Activated T-cell treated with anti-CD3 and anti-CD28 coated beads, Interleukin-2, amount 50 U/mL, for 24 hours (primary cell): ENCODE results near the gene CHD9.
"Not testable (repeated sequence)": the region's sequence is repeated elsewhere in the genome, so short reads cannot be mapped to it uniquely, and the experiment has no call there.

Experiments used
- DNase-seq: peaks from one replicate; pipeline ENCODE4 v3.0.0-alpha.2; 2020
- H3K27ac Mint-ChIP-seq: 2 replicates; pipeline ENCODE4 v1.8.0; 2020; ENCODE audit warnings: mild to moderate bottlenecking, mixed read lengths
- H3K27me3 Mint-ChIP-seq: 2 replicates; pipeline ENCODE4 v1.8.0; 2020; ENCODE audit warnings: mixed read lengths
- H3K36me3 Mint-ChIP-seq: 2 replicates; pipeline ENCODE4 v1.8.0; 2020; ENCODE audit warnings: low read depth, mixed read lengths
- H3K4me1 Mint-ChIP-seq: 2 replicates; pipeline ENCODE4 v1.8.0; 2020; ENCODE audit warnings: low read depth, mixed read lengths
- H3K4me3 Mint-ChIP-seq: 2 replicates; pipeline ENCODE4 v1.8.0; 2020; ENCODE audit warnings: mild to moderate bottlenecking, moderate library complexity, mixed read lengths
- H3K9me3 Mint-ChIP-seq: 2 replicates; pipeline ENCODE4 v1.8.0; 2020; ENCODE audit warnings: mixed read lengths

Gene CHD9

GRCh38 chr16:53285236-53285635, 230.4 kb downstream of the CHD9 start:
- H3K9me3 Mint-ChIP-seq, result no peaks in the 10 kb centered on the region
- H3K4me3 Mint-ChIP-seq, result no peak overlapping the region
- no peaks in the 10 kb centered on the region for H3K27me3 Mint-ChIP-seq
- H3K36me3 Mint-ChIP-seq, result peaks cover 36% of the 10 kb centered on the region
- DNase-seq, result no peak
- no peaks in the 10 kb centered on the region for H3K4me1 Mint-ChIP-seq
- no peak overlapping the region for H3K27ac Mint-ChIP-seq

GRCh38 chr16:53290520-53290919, 235.7 kb downstream of the CHD9 start:
- H3K27me3 Mint-ChIP-seq, result no peaks in the 10 kb centered on the region
- DNase-seq, result no peak
- H3K9me3 Mint-ChIP-seq, result no peaks in the 10 kb centered on the region
- H3K27ac Mint-ChIP-seq, result peak overlapping the region; percentile 28
- no peak overlapping the region for H3K4me3 Mint-ChIP-seq
- H3K36me3 Mint-ChIP-seq, result peaks cover 82% of the 10 kb centered on the region
- no peaks in the 10 kb centered on the region for H3K4me1 Mint-ChIP-seq

GRCh38 chr16:53291757-53292392, 237.1 kb downstream of the CHD9 start:
- H3K27me3 Mint-ChIP-seq, result no peaks in the 10 kb centered on the region

GRCh38 chr16:53297477-53297876, 242.7 kb downstream of the CHD9 start:
- Mint-ChIP-seq H3K36me3 (peaks cover 59% of the 10 kb centered on the region), H3K4me3 (no peak overlapping the region), H3K4me1 (no peaks in the 10 kb centered on the region), H3K27me3 (no peaks in the 10 kb centered on the region), H3K27ac (no peak overlapping the region), H3K9me3 (no peaks in the 10 kb centered on the region)
- no peak for DNase-seq

More at GRCh38 chr16:53291757-53292392, 237.1 kb downstream of the CHD9 start:
- H3K36me3 Mint-ChIP-seq, result peaks cover 79% of the 10 kb centered on the region
- H3K4me3 Mint-ChIP-seq, result no peak overlapping the region
- H3K27ac Mint-ChIP-seq, result peak overlapping the region; percentile 14
- DNase-seq, result no peak
- no peaks in the 10 kb centered on the region for H3K9me3 Mint-ChIP-seq
- no peaks in the 10 kb centered on the region for H3K4me1 Mint-ChIP-seq

GRCh38 chr16:53304334-53304733, 249.5 kb downstream of the CHD9 start:
- no peak overlapping the region for H3K27ac Mint-ChIP-seq
- no peak for DNase-seq
- no peaks in the 10 kb centered on the region for H3K4me1 Mint-ChIP-seq
- peaks cover 55% of the 10 kb centered on the region for H3K36me3 Mint-ChIP-seq
- no peak overlapping the region for H3K4me3 Mint-ChIP-seq
- H3K9me3 Mint-ChIP-seq, result no peaks in the 10 kb centered on the region
- no peaks in the 10 kb centered on the region for H3K27me3 Mint-ChIP-seq

DNA sequence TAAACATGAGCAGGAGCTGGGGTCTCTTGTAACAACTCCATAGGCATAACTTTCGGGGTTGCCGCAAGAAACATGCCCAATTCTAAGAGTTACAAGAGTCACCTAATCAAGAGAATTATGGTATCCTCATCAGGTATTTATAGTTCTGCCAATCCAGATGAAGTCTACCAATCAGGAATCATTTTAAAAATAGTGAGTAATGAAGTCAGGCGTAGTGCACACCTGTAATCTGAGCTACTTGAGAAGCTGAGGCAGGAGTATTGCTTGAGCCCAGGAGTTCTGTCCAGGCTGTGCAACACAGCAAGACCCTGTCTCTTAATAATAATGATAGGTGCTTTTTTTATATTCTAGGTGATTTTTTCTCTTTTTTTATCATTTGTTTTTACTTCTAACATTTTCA, 251.0 kb downstream of the CHD9 start:
- no peaks in the 10 kb centered on the region for H3K9me3 Mint-ChIP-seq
- no peak overlapping the region for H3K27ac Mint-ChIP-seq
- no peaks in the 10 kb centered on the region for H3K27me3 Mint-ChIP-seq
- DNase-seq, result no peak
- H3K36me3 Mint-ChIP-seq, result peaks cover 60% of the 10 kb centered on the region
- no peak overlapping the region for H3K4me3 Mint-ChIP-seq
- no peaks in the 10 kb centered on the region for H3K4me1 Mint-ChIP-seq

DNA sequence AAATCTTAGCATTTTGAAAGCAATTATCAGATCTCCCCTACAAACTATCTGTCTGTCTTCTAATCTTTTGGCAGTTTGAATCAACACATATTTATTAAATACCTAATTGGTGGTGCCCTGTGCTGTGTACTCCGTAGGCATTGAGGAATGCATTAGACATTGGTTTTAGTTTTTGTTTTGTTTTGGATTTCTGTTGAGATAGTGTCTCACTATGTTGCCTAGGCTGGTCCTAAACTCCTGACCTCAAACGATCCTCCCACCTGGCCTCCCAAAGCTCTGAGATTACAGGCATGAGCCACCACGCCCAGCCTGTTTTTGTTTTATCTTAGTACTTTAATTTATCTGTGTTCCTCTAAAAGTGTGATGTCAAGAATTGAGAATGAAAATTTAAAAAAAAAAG, 254.7 kb downstream of the CHD9 start:
- no peak for DNase-seq
- Mint-ChIP-seq H3K36me3 (peaks cover 64% of the 10 kb centered on the region), H3K4me3 (no peak overlapping the region), H3K9me3 (no peaks in the 10 kb centered on the region), H3K27ac (no peak overlapping the region), H3K4me1 (no peaks in the 10 kb centered on the region), H3K27me3 (no peaks in the 10 kb centered on the region)

DNA sequence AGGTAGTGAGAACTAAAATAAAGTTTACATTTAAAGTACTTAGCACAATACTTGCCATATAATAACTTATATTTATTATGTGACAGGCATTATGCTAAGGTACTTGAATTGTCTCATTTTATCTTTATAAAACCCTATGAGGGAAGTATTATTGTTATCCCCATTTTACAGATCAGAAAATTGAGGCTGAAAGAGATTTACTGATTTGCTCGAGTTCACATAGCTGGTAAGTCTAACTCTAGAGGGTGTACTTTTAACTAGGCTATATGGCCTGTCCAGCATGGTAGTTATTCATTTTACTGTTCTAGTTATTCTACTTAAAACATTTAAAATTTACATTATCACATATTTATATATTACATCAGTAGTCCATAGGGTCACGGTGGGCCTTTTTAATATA, 266.2 kb downstream of the CHD9 start:
- H3K9me3 Mint-ChIP-seq, result no peaks in the 10 kb centered on the region
- H3K4me3 Mint-ChIP-seq, result no peak overlapping the region
- H3K4me1 Mint-ChIP-seq, result no peaks in the 10 kb centered on the region
- no peaks in the 10 kb centered on the region for H3K27me3 Mint-ChIP-seq
- H3K27ac Mint-ChIP-seq, result no peak overlapping the region
- H3K36me3 Mint-ChIP-seq, result peaks cover 55% of the 10 kb centered on the region
- DNase-seq, result no peak

DNA sequence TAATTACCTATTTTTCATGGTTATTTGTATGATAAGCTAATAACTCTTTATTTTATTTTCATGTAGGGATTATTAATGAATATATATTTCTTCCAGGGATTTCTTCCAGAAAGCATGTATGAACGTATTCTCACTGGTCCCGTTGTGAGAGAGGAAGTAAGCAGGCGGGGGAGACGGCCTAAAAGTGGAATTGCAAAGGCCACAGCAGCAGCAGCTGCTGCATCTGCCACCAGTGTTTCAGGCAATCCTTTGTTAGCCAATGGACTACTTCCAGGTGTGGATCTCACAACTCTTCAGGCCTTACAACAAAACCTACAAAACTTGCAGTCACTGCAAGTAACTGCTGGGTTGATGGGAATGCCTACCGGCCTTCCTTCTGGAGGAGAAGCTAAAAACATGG, 269.1 kb downstream of the CHD9 start:
- Mint-ChIP-seq H3K27ac (no peak overlapping the region), H3K9me3 (no peaks in the 10 kb centered on the region), H3K4me1 (no peaks in the 10 kb centered on the region), H3K27me3 (no peaks in the 10 kb centered on the region), H3K4me3 (no peak overlapping the region), H3K36me3 (peaks cover 32% of the 10 kb centered on the region)
- no peak for DNase-seq

DNA sequence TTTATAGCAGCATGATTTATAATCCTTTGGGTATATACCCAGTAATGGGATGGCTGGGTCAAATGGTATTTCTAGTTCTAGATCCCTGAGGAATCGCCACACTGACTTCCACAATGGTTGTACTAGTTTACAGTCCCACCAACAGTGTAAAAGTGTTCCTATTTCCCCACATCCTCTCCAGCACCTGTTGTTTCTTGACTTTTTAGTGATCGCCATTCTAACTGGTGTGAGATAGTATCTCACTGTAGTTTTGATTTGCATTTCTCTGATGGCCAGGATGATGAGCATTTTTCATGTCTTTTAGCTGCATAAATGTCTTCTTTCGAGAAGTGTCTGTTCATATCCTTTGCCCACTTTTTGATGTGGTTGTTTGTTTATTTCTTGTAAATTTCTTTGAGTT, 276.2 kb downstream of the CHD9 start:
- H3K4me1 Mint-ChIP-seq, H3K27ac Mint-ChIP-seq, H3K36me3 Mint-ChIP-seq, H3K27me3 Mint-ChIP-seq, H3K9me3 Mint-ChIP-seq, DNase-seq, H3K4me3 Mint-ChIP-seq: not testable (repeated sequence)

DNA sequence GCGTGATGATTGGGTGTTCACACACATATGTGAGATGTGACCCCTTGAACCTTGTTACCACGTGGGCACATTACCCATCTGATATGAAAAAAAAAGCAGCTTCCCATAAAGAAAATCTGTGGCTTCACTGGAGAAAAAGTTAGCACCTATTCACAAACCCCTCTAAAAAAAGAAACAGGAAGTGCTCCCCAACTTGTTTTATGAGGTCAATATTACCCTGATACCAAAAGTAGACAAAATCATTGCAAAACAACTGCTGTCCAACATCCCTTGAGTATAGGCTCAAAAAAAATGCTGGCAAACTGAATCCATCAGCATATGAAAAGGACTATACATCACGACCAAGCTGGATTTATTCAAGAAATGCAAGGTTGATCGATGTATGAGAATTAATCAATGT, 279.8 kb downstream of the CHD9 start:
- DNase-seq, result no peak
- H3K27me3 Mint-ChIP-seq, result no peaks in the 10 kb centered on the region
- H3K36me3 Mint-ChIP-seq, result no peaks in the 10 kb centered on the region
- no peak overlapping the region for H3K4me3 Mint-ChIP-seq
- H3K4me1 Mint-ChIP-seq, result peaks cover 3% of the 10 kb centered on the region
- no peak overlapping the region for H3K27ac Mint-ChIP-seq
- H3K9me3 Mint-ChIP-seq, result peaks cover 2% of the 10 kb centered on the region

GRCh38 chr16:53337294-53337693, 282.5 kb downstream of the CHD9 start:
- no peak for DNase-seq
- Mint-ChIP-seq H3K4me1 (peaks cover 11% of the 10 kb centered on the region), H3K4me3 (no peak overlapping the region), H3K9me3 (no peaks in the 10 kb centered on the region), H3K27me3 (no peaks in the 10 kb centered on the region), H3K27ac (no peak overlapping the region), H3K36me3 (no peaks in the 10 kb centered on the region)

GRCh38 chr16:53341792-53342191, 287.0 kb downstream of the CHD9 start:
- H3K4me1 Mint-ChIP-seq, result peaks cover 11% of the 10 kb centered on the region

GRCh38 chr16:53355064-53355463, 300.3 kb downstream of the CHD9 start:
- peaks cover 2% of the 10 kb centered on the region for H3K27me3 Mint-ChIP-seq
- no peaks in the 10 kb centered on the region for H3K9me3 Mint-ChIP-seq
- peaks cover 2% of the 10 kb centered on the region for H3K4me1 Mint-ChIP-seq
- DNase-seq, result no peak
- H3K27ac Mint-ChIP-seq, result no peak overlapping the region
- H3K36me3 Mint-ChIP-seq, result no peaks in the 10 kb centered on the region
- H3K4me3 Mint-ChIP-seq, result no peak overlapping the region

More at GRCh38 chr16:53341792-53342191, 287.0 kb downstream of the CHD9 start:
- Mint-ChIP-seq H3K36me3 (no peaks in the 10 kb centered on the region), H3K27ac (no peak overlapping the region), H3K9me3 (peaks cover 3% of the 10 kb centered on the region), H3K27me3 (no peaks in the 10 kb centered on the region), H3K4me3 (no peak overlapping the region)
- no peak for DNase-seq

GRCh38 chr16:53356478-53357207, 301.9 kb downstream of the CHD9 start:
- no peak for DNase-seq
- Mint-ChIP-seq H3K27ac (no peak overlapping the region), H3K9me3 (no peaks in the 10 kb centered on the region), H3K4me1 (peaks cover 2% of the 10 kb centered on the region), H3K36me3 (no peaks in the 10 kb centered on the region), H3K27me3 (peaks cover 2% of the 10 kb centered on the region), H3K4me3 (no peak overlapping the region)
